Measurements from ENCODE around the gene ERVK3-1. TPM values are rescaled to one million over a fixed set of nuclear protein-coding genes. Genes with fewer than 3 reads are reported as not detected.
A peak's percentile ranks its signal among the peaks of the same experiment; 100 is the strongest.

ERVK3-1 gene
- total and polyA plus RNA-seq, 2 of the 13 experiments (the other 11 are each of a cell fraction or from before 2014, with no cell fraction given), result 28.5 to 38.7 TPM

DNA sequence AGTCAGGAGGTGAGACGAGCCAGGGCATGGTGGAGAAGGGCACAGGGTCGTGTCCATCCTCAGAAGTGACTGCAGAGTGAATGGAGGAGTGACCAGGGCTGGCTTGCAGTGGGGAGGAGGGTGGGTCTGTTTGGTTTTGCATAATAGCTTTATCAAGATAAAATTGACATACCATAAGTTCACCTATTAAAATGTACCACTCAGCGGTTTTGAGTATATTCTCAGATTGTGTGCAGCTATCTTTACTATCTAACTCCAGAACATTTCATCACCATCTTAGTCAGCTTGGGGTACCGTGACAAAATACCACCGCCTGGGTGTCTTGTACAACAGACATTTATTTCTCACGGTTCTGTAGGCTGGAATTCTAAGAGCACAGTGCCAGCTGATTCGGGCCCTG, 13.2 kb upstream of the ERVK3-1 start:
- no peak overlapping the region for H3K4me2 ChIP-seq (ENCODE audit: low read depth, low read length)
- FAIRE-seq (no peak), DNase-seq (ENCODE audit: low spot score) (no peak), ATAC-seq (no peak)
- no TSS peak for BruUV-seq (replicated peaks)
- H3K36me3 ChIP-seq (replicated peaks in 1 of 2; ENCODE audit: control insufficient read depth in 1 of 2, insufficient read depth in 2 of 2, low read length in 2 of 2), result peaks cover 29 to 78% of the 10 kb centered on the region in 2 experiments; a peak in 4 of 5 replicates
- in situ Hi-C loops (cut with HindIII; ENCODE audit: extremely low pct_ligation_motif_present, low pct_unique_long_range_greater_than_20kb), result no loop called here
- WGBS (ENCODE audit: low lambda C conversion rate), result 97% methylated on average over 7 of the region's 7 CpGs
- ChIA-PET POLR2A (no interaction called here), CTCF (ENCODE audit: low intra/inter-chr PET ratio, low total read pairs) (no interaction called here)
- intact Hi-C loops (cut with micrococcal nuclease; ENCODE audit: unreplicated experiment), result no loop called here
- no peaks in the 10 kb centered on the region for H3K27me3 ChIP-seq (ENCODE audit: control insufficient read depth in 1 of 2, insufficient read depth in 2 of 2, low read length in 2 of 2)
- no peak overlapping the region for H3K27ac ChIP-seq (ENCODE audit: extremely low read length, insufficient read depth, low read length)
- no peaks in the 10 kb centered on the region for H4K20me1 ChIP-seq (ENCODE audit: insufficient read depth, low read length)
- no peak overlapping the region for H3K4me3 ChIP-seq (replicated peaks in 1 of 3; ENCODE audit: insufficient read depth in 1 of 3, low read depth in 2 of 3, low read length in 3 of 3)
- no peaks in the 10 kb centered on the region for H3K4me1 ChIP-seq (ENCODE audit: insufficient read depth, low read length)
- no peaks in the 10 kb centered on the region for H3K9me3 ChIP-seq (ENCODE audit: low read length)
- H3K79me2 ChIP-seq (ENCODE audit: insufficient read depth, low read length), result peaks cover 2% of the 10 kb centered on the region
- no peak overlapping the region for H3K9ac ChIP-seq (ENCODE audit: insufficient read depth, low read depth, low read length)
- H2AFZ ChIP-seq (ENCODE audit: low read length), result no peak overlapping the region
- peak; percentile 70 for TF ChIP-seq MAFF (IDR thresholded peaks at IDR 0.05; ENCODE audit: low read depth, low read length)
- TF ChIP-seq MIXL1 (CRISPR knock-in tag; IDR thresholded peaks at IDR 0.05), result no peak
- peak; percentile 55 to 76; a peak in 3 of 4 replicates for TF ChIP-seq MAFK (conservative IDR thresholded peaks at IDR 0.05 in 1 of 2, IDR thresholded peaks at IDR 0.05 in 1 of 2; ENCODE audit: low read length in 2 of 2)
- TF ChIP-seq PRMT3 (CRISPR knock-in tag; IDR thresholded peaks at IDR 0.05; ENCODE audit: borderline replicate concordance, low read depth), result no peak

DNA sequence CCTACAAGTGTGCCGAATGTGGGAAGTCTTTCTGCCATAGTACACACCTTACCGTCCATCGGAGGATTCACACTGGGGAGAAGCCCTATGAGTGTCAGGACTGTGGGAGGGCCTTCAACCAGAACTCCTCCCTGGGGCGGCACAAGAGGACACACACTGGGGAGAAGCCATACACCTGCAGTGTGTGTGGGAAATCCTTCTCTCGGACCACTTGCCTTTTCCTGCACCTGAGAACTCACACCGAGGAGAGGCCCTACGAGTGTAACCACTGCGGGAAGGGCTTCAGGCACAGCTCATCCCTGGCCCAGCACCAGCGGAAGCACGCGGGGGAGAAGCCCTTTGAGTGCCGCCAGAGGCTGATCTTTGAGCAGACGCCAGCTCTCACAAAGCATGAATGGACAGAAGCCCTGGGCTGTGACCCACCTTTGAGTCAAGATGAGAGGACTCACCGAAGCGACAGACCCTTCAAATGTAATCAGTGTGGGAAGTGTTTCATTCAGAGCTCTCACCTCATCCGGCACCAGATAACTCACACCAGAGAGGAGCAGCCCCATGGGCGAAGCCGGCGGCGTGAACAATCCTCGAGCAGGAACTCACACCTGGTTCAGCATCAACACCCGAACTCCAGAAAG, 10.3 kb upstream of the ERVK3-1 start:
- no peaks in the 10 kb centered on the region for H3K9me3 ChIP-seq (ENCODE audit: low read length)
- BruUV-seq (replicated peaks), result no TSS peak
- H2AFZ ChIP-seq (ENCODE audit: low read length), result no peak overlapping the region
- intact Hi-C loops (cut with micrococcal nuclease; ENCODE audit: unreplicated experiment), result no loop called here
- no peak overlapping the region for H3K4me3 ChIP-seq (replicated peaks in 1 of 3; ENCODE audit: insufficient read depth in 1 of 3, low read depth in 2 of 3, low read length in 3 of 3)
- no peaks in the 10 kb centered on the region for H3K27me3 ChIP-seq (ENCODE audit: control insufficient read depth in 1 of 2, insufficient read depth in 2 of 2, low read length in 2 of 2)
- no peak for FAIRE-seq
- WGBS (ENCODE audit: low lambda C conversion rate), result 95% methylated on average over 18 of the region's 22 CpGs
- no peak for DNase-seq (ENCODE audit: low spot score)
- ChIA-PET CTCF (ENCODE audit: low intra/inter-chr PET ratio, low total read pairs) (no interaction called here), POLR2A (no interaction called here)
- no peaks in the 10 kb centered on the region for H3K4me1 ChIP-seq (ENCODE audit: insufficient read depth, low read length)
- peaks cover 29 to 76% of the 10 kb centered on the region in 2 experiments; a peak in 4 of 5 replicates for H3K36me3 ChIP-seq (replicated peaks in 1 of 2; ENCODE audit: control insufficient read depth in 1 of 2, insufficient read depth in 2 of 2, low read length in 2 of 2)
- TF ChIP-seq PAWR (CRISPR knock-in tag; IDR thresholded peaks at IDR 0.05; ENCODE audit: borderline replicate concordance), result no peak
- TF ChIP-seq ATRX (CRISPR knock-in tag; IDR thresholded peaks at IDR 0.05; ENCODE audit: borderline replicate concordance), result no peak
- no peak for TF ChIP-seq MIER3 (CRISPR knock-in tag; IDR thresholded peaks at IDR 0.05; ENCODE audit: borderline replicate concordance)
- no peak for TF ChIP-seq POLR2G (IDR thresholded peaks at IDR 0.05; ENCODE audit: low read depth, low read length)
- TF ChIP-seq ZNF251 (CRISPR knock-in tag; IDR thresholded peaks at IDR 0.05), result no peak
- TF ChIP-seq, protein P1, sequence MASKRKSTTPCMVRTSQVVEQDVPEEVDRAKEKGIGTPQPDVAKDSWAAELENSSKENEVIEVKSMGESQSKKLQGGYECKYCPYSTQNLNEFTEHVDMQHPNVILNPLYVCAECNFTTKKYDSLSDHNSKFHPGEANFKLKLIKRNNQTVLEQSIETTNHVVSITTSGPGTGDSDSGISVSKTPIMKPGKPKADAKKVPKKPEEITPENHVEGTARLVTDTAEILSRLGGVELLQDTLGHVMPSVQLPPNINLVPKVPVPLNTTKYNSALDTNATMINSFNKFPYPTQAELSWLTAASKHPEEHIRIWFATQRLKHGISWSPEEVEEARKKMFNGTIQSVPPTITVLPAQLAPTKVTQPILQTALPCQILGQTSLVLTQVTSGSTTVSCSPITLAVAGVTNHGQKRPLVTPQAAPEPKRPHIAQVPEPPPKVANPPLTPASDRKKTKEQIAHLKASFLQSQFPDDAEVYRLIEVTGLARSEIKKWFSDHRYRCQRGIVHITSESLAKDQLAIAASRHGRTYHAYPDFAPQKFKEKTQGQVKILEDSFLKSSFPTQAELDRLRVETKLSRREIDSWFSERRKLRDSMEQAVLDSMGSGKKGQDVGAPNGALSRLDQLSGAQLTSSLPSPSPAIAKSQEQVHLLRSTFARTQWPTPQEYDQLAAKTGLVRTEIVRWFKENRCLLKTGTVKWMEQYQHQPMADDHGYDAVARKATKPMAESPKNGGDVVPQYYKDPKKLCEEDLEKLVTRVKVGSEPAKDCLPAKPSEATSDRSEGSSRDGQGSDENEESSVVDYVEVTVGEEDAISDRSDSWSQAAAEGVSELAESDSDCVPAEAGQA (IDR thresholded peaks at IDR 0.05; ENCODE audit: low read depth), result no peak
- TF ChIP-seq, protein P1 (CRISPR knock-in tag; IDR thresholded peaks at IDR 0.05; ENCODE audit: borderline replicate concordance), result no peak
- no peak for TF ChIP-seq MYNN (CRISPR knock-in tag; IDR thresholded peaks at IDR 0.05; ENCODE audit: low read depth)
- no peak for TF ChIP-seq SETDB1 (CRISPR knock-in tag; IDR thresholded peaks at IDR 0.05; ENCODE audit: borderline replicate concordance)
- no peaks in the 10 kb centered on the region for H4K20me1 ChIP-seq (ENCODE audit: insufficient read depth, low read length)
- ATAC-seq, result no peak
- in situ Hi-C loops (cut with HindIII; ENCODE audit: extremely low pct_ligation_motif_present, low pct_unique_long_range_greater_than_20kb), result no loop called here
- no peak overlapping the region for H3K27ac ChIP-seq (ENCODE audit: extremely low read length, insufficient read depth, low read length)
- H3K79me2 ChIP-seq (ENCODE audit: insufficient read depth, low read length), result peaks cover 2% of the 10 kb centered on the region
- H3K4me2 ChIP-seq (ENCODE audit: low read depth, low read length), result no peak overlapping the region
- H3K9ac ChIP-seq (ENCODE audit: insufficient read depth, low read depth, low read length), result no peak overlapping the region
